PC-3 (cell line): Measurements from ENCODE around the gene YPEL2. TPM values are rescaled to one million over a fixed set of nuclear protein-coding genes. Genes with fewer than 3 reads are reported as not detected.

ENCODE experiments used
- ATAC-seq: fragments of 200-7000 bp; cut with Tn5 transposase; 2 replicates; pipeline ENCODE4 v1.9.1; 2020; ENCODE audit warnings: mild to moderate bottlenecking, moderate library complexity
- BruUV-seq: library from RNA; stranded (reverse); fragments of 400-500 nt; replicated peaks from 2 replicates; lab custom pipeline; 2021; lab: Mats Ljungman, UMichigan
- CTCF ChIA-PET: fragments of 300-600 bp; sonication (Branson Sonifier 250); formaldehyde crosslinking; loops from one replicate; lab custom pipeline; 2022; ENCODE audit warnings: antibody characterized with exemption; lab: Charles Lee
- POLR2A ChIA-PET: fragments of 300-600 bp; sonication (Branson Sonifier 250); formaldehyde crosslinking; loops from one replicate; lab custom pipeline; 2022; ENCODE audit warnings: antibody characterized with exemption; ENCODE audit not compliant: unreplicated experiment; lab: Charles Lee
- DNase-seq: peaks from one replicate; pipeline ENCODE4 v3.0.0-alpha.2; 2015
- H2AFZ ChIP-seq: fragments of 300-600 bp; sonication (generic); 2 replicates; pipeline ENCODE4 v1.6.0; 2016; ENCODE audit warnings: antibody characterized with exemption, low read length
- H3F3A ChIP-seq: fragments of 300-600 bp; sonication (generic); one replicate; pipeline ENCODE4 v1.6.0; 2017; ENCODE audit warnings: antibody characterized with exemption, low read length, control low read depth, mild to moderate bottlenecking; ENCODE audit not compliant: unreplicated experiment
- H3K27ac ChIP-seq: fragments of 300-600 bp; sonication (generic); 2 replicates; pipeline ENCODE4 v1.5.1; 2016; ENCODE audit warnings: mild to moderate bottlenecking, low read length
- H3K27me3 ChIP-seq: fragments of 300-600 bp; sonication (generic); 2 replicates; pipeline ENCODE4 v1.6.1; 2016; ENCODE audit warnings: low read length, mixed read lengths
- H3K36me3 ChIP-seq: fragments of 300-600 bp; sonication (generic); 2 replicates; pipeline ENCODE4 v1.6.1; 2016; ENCODE audit warnings: low read depth, mixed run types, low read length, mixed read lengths
- H3K4me1 ChIP-seq: fragments of 300-600 bp; sonication (generic); 2 replicates; pipeline ENCODE4 v1.5.1; 2016; ENCODE audit warnings: low read length; ENCODE audit not compliant: insufficient read depth
- H3K4me2 ChIP-seq: fragments of 300-600 bp; sonication (generic); 2 replicates; pipeline ENCODE4 v1.6.0; 2016; ENCODE audit warnings: low read length
- H3K4me3 ChIP-seq: fragments of 300-600 bp; sonication (generic); 2 replicates; pipeline ENCODE4 v1.5.1; 2016; ENCODE audit warnings: mild to moderate bottlenecking, low read length, mixed read lengths
- H3K79me2 ChIP-seq: fragments of 300-600 bp; sonication (generic); 2 replicates; pipeline ENCODE4 v1.6.1; 2017; ENCODE audit warnings: low read length, mixed read lengths
- H3K9ac ChIP-seq: fragments of 300-600 bp; sonication (generic); 2 replicates; pipeline ENCODE4 v1.6.0; 2016; ENCODE audit warnings: mild to moderate bottlenecking, low read length
- H3K9me2 ChIP-seq: fragments of 300-600 bp; sonication (generic); replicated peaks from 2 replicates; pipeline ENCODE4 v1.6.1; 2016; ENCODE audit warnings: mixed run types, low read length, mixed read lengths
- H3K9me3 ChIP-seq: fragments of 300-600 bp; sonication (generic); 2 replicates; pipeline ENCODE4 v1.6.1; 2016; ENCODE audit warnings: low read length, mixed read lengths
- H4K20me1 ChIP-seq: fragments of 300-600 bp; sonication (generic); 2 replicates; pipeline ENCODE4 v1.6.1; 2016; ENCODE audit warnings: low read length, mixed read lengths
- EZH2 ChIP-seq: fragments of 300-600 bp; sonication (generic); IDR thresholded peaks from one replicate; pipeline ENCODE4 v1.6.1; 2017; ENCODE audit warnings: antibody characterized with exemption, mild to moderate bottlenecking, low read length; ENCODE audit not compliant: unreplicated experiment
- EZH2phosphoT487 ChIP-seq: fragments of 300-600 bp; sonication (generic); IDR thresholded peaks from 2 replicates; pipeline ENCODE4 v1.6.1; 2018; ENCODE audit warnings: mild to moderate bottlenecking, antibody characterized with exemption, low read length, borderline replicate concordance
- intact Hi-C: fragments of 100-400 bp; cut with micrococcal nuclease; formaldehyde crosslinking; loops from 2 replicates; pipeline ENCODE4 v1.9.0; 2023
- total RNA-seq: library from RNA; depleted of rRNA; stranded (reverse); fragments of >200 nt; gene quantifications from 2 replicates; pipeline ENCODE4 v1.2.3, GENCODE V29; 2014
- TF ChIP-seq, protein P1 (sequence below): fragments of 300-600 bp; sonication (generic); conservative IDR thresholded peaks from 2 replicates; pipeline ENCODE4 v1.5.1; 2017; ENCODE audit warnings: antibody characterized with exemption, low read depth, mild to moderate bottlenecking, low read length

YPEL2 gene
- total RNA-seq, 1 experiment from 2014 or later, result 0.47 TPM

- no peaks in the 10 kb centered on the region for H3K9me2 ChIP-seq
- H3K27me3 ChIP-seq, result peaks cover 4% of the 10 kb centered on the region; the same call in 1 of the 2 replicates
- H3K36me3 ChIP-seq, result no peaks in the 10 kb centered on the region
- no TSS peak for BruUV-seq
- H3F3A ChIP-seq, result no peaks in the 10 kb centered on the region
- no peaks in the 10 kb centered on the region for H3K4me1 ChIP-seq
- no peak overlapping the region for H3K4me2 ChIP-seq
- ChIA-PET POLR2A (interaction anchor here (0.6 kb wide), 1 partner anchor 60 kb away, joined by 9 read pairs; no protein-coding TSS in a partner anchor), CTCF (interaction anchor here (0.7 kb wide), 1 partner anchor 72 kb away, joined by 3 read pairs; no protein-coding TSS in a partner anchor)
- H2AFZ ChIP-seq, result no peak overlapping the region
- H3K27ac ChIP-seq, result no peak overlapping the region
- intact Hi-C loops, result no loop called here
- H4K20me1 ChIP-seq, result no peaks in the 10 kb centered on the region
- no peaks in the 10 kb centered on the region for H3K9me3 ChIP-seq
- no peak overlapping the region for H3K9ac ChIP-seq
- no peak for TF ChIP-seq EZH2phosphoT487
- no peak for TF ChIP-seq EZH2
- TF ChIP-seq, protein P1, sequence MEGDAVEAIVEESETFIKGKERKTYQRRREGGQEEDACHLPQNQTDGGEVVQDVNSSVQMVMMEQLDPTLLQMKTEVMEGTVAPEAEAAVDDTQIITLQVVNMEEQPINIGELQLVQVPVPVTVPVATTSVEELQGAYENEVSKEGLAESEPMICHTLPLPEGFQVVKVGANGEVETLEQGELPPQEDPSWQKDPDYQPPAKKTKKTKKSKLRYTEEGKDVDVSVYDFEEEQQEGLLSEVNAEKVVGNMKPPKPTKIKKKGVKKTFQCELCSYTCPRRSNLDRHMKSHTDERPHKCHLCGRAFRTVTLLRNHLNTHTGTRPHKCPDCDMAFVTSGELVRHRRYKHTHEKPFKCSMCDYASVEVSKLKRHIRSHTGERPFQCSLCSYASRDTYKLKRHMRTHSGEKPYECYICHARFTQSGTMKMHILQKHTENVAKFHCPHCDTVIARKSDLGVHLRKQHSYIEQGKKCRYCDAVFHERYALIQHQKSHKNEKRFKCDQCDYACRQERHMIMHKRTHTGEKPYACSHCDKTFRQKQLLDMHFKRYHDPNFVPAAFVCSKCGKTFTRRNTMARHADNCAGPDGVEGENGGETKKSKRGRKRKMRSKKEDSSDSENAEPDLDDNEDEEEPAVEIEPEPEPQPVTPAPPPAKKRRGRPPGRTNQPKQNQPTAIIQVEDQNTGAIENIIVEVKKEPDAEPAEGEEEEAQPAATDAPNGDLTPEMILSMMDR, result no peak
- DNase-seq (no peak), ATAC-seq (no peak)
- no peaks in the 10 kb centered on the region for H3K79me2 ChIP-seq
- H3K4me3 ChIP-seq, result no peak overlapping the region
Observed at GRCh38 chr17:59413014-59413766, 81.7 kb downstream of the YPEL2 start.

- H3K9me2 ChIP-seq, result no peaks in the 10 kb centered on the region
- CTCF ChIA-PET, result no interaction called here
- no peak overlapping the region for H2AFZ ChIP-seq
- H3K9me3 ChIP-seq, result no peaks in the 10 kb centered on the region
- H3K9ac ChIP-seq, result no peak overlapping the region
- H3K4me1 ChIP-seq, result no peaks in the 10 kb centered on the region
- ATAC-seq (no peak), DNase-seq (no peak)
- no TSS peak for BruUV-seq
- H3K79me2 ChIP-seq, result no peaks in the 10 kb centered on the region
- TF ChIP-seq EZH2 (no peak), EZH2phosphoT487 (no peak)
- TF ChIP-seq, protein P1, result no peak
- H4K20me1 ChIP-seq, result no peaks in the 10 kb centered on the region
- H3K27ac ChIP-seq, result no peak overlapping the region
- no peaks in the 10 kb centered on the region for H3K36me3 ChIP-seq
- H3K4me3 ChIP-seq, result no peak overlapping the region
- intact Hi-C loops, result no loop called here
- peaks cover 4% of the 10 kb centered on the region; the same call in 1 of the 2 replicates for H3K27me3 ChIP-seq
- POLR2A ChIA-PET, result interaction anchor here (0.5 kb wide), 1 partner anchor 14 kb away, joined by 6 read pairs; no protein-coding TSS in a partner anchor
- H3K4me2 ChIP-seq, result no peak overlapping the region
- no peaks in the 10 kb centered on the region for H3F3A ChIP-seq
Observed at GRCh38 chr17:59415397-59415796, 83.9 kb downstream of the YPEL2 start.

GRCh38 chr17:59416184-59416583, 84.7 kb downstream of the YPEL2 start:
- Histone ChIP-seq H3K9me3 (no peaks in the 10 kb centered on the region), H3K4me3 (no peak overlapping the region), H3K4me2 (no peak overlapping the region), H3K79me2 (no peaks in the 10 kb centered on the region), H3K27me3 (peaks cover 4% of the 10 kb centered on the region; the same call in 1 of the 2 replicates), H4K20me1 (no peaks in the 10 kb centered on the region), H3K36me3 (no peaks in the 10 kb centered on the region), H3K4me1 (no peaks in the 10 kb centered on the region), H2AFZ (no peak overlapping the region), H3F3A (no peaks in the 10 kb centered on the region), H3K27ac (no peak overlapping the region), H3K9ac (no peak overlapping the region), H3K9me2 (no peaks in the 10 kb centered on the region)
- ATAC-seq (no peak), DNase-seq (no peak)
- CTCF ChIA-PET, result no interaction called here
- POLR2A ChIA-PET, result no interaction called here
- TF ChIP-seq, protein P1, result no peak
- no peak for TF ChIP-seq EZH2phosphoT487
- no peak for TF ChIP-seq EZH2
- intact Hi-C loops, result no loop called here
- BruUV-seq, result no TSS peak
